ENCODE data around the gene PIK3R1.
A peak's percentile ranks its signal among the peaks of the same experiment; 100 is the strongest.

The PIK3R1 gene

DNA sequence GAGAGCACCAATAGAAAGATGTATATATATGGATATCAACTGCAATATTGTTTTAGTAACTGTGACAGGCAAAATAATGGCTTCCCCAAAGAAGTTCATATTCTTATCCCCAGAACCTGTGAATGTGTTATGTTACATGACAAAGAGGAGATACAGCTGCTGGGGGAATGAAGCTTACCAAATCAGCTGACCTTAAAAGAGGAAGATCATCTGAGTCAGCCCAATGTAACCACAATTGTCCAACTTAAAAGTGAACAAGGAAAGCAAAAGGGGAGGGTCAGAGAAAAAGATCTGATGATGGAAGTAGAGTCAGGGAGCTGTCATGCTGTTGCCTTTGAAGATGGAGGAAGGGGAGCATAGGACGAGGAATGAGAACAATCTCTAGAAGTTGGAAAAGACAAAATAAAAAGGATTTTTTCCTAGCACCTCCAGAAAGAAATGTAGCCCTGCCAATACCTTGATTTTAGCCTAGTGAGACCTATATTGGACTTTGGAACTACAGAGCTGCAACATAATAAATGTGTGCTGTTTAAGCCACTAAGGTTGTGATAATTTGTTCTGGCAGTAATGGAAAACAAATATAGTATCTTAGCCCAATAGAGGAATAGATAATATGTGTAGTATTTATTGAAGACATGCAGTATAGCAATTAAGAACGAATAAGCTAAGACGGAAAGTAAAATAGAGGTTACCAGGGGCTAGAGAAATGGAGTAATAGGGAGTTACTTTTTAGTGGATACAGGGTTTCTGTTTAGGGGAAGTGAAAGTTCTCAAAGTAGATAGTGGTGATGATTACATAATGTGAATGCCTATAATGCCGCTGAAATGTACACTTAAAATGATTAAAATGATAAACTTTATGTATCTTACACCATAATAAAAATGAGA lies 115.9 kb downstream of the PIK3R1 start:
- DNase-seq (ENCODE audit: low read depth): no peak

DNA sequence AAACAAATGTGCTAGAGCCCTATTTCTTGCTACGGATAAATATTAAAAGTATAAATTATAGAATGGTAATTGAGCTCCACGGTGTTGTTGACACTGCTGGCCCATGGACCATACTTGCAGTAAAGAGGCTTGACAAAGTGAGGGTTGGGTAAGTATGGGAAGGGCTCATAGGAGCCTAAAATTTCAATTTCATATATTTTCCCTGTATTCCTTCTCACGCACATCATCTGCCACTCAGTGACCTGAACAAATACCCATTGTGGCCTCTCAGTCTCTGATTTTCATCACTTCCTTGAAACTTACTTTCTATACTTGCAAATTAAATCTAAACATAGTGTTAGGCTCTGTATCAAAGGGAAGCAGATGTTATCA lies 116.5 kb downstream of the PIK3R1 start:
- DNase-seq (ENCODE audit: low read depth): no peak

DNA sequence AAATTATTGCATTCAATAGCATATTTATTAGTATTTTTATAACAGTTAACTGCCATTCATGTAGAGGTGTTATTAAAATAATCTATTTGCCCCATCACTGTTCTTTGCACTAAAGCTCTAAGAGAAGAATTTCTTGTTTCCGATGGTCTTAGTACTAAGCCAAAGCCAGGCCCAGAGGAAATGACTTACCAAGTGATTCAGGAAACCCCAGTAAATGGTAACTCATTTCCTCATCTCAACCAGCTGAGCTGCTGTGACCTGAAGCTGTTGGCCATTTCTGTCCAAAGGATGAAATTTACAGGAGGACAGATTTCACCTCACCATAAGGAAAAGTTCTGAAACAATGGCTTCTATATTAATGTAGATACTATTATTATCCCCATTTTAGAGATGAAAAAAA lies 117.0 kb downstream of the PIK3R1 start:
- no peak for DNase-seq (ENCODE audit: low read depth)

DNA sequence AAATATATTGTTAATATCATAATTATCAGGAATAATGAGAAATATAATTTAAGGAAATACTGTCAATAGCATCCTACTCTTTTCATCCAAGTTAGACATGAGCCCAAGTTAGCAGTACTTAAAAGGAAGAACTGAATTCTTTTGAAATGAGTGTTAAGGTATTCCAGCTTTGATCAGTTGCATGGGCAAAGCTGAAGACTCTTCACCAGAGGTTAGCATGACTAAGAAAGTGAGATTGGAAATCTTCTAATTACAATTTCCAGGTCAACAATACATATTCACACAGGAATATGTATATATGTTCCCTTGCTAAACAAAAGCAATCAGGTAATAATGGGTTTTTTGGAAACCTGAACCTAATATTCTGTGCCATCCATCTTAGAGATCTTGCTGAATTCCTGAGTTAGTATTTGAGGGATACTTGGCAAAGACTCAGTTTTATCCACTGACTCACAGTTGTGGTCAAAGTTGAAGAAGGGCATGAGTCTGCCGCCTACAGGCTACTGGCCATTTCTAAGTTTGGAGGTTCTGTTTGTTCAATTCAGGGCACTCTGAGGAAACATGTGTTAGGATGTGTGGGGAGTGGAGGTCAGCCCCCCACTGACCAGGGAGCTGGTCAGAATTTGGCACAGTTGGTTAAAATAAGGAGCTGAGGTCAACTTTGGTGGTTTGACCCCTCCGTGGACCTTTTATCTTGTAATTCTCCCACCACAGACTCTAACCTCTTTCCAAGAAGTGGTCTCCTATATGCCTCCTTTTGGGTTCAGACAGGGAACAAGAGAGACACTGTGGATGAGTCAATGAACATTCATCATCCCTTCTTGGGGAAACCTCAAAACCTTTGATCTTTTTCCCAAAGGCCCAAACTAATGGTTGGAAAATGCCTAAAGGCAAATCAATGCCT lies 118.3 kb downstream of the PIK3R1 start:
- no peak for DNase-seq (ENCODE audit: low read depth)

DNA sequence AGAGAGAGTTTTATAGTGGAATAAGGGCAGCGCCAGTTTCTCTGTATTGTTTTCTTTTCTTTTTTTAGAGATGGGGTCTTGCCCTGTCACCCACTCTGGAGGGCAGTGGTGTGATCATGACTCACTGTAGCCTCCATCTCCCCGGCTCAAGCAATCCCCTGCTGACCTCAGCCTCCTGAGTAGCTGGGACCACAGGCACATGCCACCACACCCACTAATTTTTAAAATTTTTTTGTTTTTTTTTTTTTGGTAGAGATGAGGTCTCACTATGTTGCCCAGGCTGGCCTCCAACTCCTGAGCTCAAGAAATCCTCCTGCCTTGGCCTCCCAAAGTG lies 119.0 kb downstream of the PIK3R1 start:
- DNase-seq (ENCODE audit: low read depth): no peak

DNA sequence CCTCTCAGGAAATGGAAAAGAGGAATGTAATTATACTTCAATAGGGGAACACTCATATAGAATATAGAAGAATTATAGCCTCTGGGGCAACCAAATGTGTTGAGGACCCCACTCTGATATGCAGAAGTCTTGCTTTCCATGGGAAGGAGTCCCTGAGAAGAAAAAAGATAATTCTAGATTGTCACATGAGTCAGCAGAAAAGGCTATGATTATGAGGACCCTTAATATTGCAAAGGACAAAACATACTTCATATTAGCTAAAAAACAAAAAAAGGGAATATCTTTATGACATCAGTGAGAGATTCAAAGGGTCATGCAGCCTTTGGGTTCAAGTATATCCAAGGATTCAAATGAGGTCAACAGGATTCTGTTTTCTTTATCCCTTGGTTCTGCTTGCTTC lies 119.5 kb downstream of the PIK3R1 start:
- no peak for DNase-seq (ENCODE audit: low read depth)

DNA sequence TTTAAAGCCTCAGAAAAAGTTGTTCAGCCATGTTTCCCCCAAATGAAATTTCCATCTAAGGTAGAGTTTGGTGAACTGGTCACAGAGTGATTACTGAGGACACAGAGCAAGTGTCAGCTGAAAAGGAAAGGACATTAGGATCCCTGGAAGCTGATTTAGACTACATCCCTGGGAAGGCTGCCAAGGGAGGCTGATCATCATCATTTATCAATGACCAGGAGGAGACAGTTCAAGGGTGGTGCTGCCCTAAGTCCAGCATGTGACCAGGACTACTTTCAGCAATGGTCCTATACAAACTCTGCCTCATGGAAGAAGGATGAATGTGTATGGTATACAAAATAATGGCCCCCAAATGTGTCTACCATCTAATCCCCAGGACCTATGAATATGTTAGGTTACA lies 120.6 kb downstream of the PIK3R1 start:
- no peak for DNase-seq (ENCODE audit: low read depth)

DNA sequence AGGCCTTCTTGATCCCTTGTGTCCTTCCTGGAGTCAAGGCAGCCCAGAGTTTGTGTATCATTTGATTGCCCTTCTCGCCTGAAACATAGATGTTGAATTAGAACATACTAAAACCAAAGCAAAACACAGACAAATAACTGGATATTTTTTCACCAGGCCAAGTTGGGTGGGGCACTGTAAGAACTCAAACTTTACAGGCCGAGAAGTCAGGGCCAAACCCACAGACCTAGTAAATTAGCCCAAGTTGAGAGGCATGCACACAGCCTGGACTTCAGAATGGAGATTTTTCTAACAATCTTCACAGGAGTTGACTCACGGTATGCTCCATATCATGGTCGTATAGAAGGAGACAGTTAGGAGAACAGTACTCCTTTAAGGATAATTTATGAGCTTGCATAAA lies 121.7 kb downstream of the PIK3R1 start:
- no peak for DNase-seq (ENCODE audit: low read depth)

DNA sequence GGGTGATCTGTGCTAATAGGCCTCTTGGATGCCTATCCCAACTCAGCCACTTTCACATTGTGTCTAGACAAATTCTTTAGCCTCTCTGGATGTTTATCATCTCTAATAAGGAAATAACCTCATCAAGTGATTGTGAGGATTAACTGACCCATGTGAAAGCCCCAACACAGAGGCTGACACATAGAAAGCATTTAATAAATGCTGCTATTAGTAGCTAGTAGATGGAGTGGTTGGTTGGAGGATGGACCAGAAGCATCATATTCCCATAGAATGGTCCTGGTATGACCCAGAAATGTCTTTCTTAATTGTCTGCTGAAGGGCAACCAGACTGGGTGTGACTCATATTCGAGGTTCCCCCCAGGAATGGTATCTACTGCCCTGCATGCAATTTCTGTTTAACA lies 124.4 kb downstream of the PIK3R1 start:
- no peak for DNase-seq (ENCODE audit: low read depth)

DNA sequence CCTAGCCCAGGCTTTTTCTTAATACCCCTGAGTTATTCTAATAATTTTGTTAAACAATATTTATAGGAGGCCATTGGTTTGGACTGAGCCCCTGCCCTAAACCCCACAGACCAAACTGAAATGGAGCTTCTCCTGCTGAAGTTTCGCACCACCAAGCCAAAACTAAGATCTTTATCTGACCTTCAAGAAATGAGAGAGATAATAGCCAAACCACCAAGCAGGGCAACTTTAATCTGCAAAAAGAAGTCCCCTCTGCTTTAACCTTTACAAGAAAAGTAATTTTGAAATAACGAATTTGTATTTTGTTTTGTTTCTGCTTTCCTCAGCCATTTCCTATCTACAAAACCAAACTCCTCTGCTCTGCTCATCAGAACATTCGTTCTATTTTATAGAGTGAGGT lies 125.5 kb downstream of the PIK3R1 start:
- DNase-seq (ENCODE audit: low read depth): no peak

DNA sequence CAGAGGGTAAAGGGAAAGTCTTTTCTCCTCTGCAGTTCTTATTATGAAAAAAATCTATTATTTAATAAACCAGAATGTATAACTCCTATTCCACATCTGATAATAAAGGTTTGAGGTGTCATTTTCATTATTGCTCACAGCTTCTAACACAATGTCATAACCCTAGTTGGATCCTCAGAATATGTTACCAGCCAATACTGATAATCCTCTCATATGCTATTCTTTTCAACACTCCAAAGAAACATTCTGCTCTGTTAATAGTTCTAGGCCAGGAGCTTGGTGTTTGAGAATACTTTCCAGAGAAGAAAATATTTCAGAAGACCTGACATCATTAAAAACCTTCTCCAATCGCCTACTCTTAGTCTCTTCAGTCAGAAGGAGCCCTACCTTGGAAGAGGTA lies 127.1 kb downstream of the PIK3R1 start:
- DNase-seq (ENCODE audit: low read depth): no peak

DNA sequence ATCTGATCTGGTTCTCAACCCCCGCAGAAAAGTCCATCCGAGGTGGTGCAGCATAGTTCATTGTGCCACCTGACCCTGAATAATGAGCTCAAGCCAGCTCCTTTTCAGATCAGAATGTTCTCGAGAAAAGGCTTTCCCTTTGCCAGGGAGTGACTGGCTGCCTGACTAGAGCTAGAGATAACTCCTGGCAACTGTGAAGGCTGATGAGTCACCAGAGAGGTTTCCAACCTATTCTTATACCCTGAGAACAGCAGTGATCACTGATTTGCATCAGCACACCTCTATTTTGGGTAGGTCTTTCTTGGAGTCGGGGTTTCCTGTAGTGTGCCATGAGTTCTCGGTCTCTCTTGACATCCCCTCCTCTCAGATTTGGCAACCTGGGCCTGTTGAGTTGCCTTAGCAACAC lies 127.9 kb downstream of the PIK3R1 start:
- no peak for DNase-seq (ENCODE audit: low read depth)

DNA sequence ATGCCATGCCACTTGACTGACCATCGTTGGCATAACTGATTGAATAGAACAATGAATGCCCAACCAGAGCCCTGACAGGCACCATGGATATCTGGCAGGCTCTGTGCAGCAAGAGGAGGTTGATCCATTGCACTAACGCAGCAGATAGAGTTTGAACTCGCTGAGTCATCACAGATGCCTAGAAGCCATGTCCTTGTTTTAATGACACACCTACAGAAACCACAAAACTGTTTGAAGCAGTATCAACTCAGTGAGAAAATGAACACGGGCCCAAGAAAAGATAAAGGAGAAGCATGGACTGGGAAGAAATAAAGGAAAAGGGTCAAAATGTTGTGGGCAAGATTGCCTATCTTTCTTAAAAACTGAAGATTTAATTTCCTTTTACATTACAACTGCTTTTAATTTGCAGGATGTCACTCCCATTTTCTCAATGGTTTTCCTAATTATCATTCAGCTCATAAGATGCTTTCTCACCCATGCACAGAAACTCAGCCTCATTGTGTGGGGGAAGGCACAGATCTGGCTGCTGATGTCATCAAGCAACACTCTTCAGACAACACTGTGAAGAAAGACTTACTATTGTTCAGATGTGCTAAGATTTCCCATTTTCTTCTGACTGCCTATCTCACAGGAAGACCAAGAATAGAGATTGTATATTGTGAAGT lies 129.0 kb downstream of the PIK3R1 start:
- peak; percentile 9 for DNase-seq (ENCODE audit: low read depth)

DNA sequence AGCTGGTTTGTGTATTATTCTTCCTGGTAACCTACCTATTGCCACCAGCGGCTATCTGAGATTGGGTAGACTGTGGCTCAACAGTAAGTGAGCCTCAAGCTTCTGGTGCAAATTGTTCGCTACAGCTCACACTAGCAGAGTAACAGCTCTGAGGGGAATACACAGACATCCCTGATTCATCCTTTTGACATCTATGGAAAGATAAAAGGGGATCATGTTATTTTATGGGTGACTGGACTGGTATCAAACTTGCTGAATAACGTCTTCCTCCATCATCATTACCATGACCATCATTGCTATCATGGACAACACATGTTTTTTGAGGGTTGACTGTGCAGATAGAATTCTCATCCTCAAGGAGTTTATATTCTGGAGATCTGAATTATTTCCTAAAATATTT lies 129.6 kb downstream of the PIK3R1 start:
- DNase-seq (ENCODE audit: low read depth): no peak

DNA sequence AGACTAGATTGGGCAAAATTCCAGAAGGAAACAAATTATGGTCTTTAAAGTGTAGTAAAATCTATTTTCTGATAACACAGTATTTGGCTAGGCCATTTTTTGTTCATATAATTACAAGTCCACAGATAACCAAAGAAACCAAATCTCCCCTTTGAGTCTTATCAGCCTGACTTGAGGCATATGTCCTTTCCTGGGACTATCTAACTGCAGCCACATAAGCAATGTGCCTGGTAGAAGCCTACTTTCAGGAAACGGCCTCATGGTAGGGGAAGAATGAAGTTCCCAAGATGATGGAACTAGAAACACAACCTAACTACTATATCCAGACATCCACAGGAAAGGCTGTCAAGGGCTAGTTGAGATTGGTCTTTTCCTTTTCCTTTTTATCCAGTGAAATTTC lies 130.0 kb downstream of the PIK3R1 start:
- DNase-seq (ENCODE audit: low read depth): no peak

DNA sequence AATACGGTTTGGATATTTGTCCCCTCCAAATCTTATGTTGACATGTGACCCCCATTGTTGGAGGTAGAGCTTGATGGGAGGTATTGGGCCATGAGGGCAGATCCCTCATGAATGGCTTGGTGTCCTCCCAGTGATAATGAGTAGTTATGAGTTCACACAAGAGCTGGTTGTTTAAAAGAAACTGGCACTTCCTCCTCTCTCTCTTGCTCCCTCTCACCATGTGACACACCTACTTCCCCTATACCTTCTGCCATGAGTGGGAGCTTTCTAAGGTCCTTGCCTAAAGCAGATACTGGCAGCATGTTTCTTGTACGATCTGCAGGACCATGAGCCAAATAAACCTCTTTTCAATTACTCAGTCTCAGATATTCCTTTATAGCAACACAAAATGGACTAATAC lies 132.0 kb downstream of the PIK3R1 start:
- DNase-seq (ENCODE audit: low read depth): no peak

DNA sequence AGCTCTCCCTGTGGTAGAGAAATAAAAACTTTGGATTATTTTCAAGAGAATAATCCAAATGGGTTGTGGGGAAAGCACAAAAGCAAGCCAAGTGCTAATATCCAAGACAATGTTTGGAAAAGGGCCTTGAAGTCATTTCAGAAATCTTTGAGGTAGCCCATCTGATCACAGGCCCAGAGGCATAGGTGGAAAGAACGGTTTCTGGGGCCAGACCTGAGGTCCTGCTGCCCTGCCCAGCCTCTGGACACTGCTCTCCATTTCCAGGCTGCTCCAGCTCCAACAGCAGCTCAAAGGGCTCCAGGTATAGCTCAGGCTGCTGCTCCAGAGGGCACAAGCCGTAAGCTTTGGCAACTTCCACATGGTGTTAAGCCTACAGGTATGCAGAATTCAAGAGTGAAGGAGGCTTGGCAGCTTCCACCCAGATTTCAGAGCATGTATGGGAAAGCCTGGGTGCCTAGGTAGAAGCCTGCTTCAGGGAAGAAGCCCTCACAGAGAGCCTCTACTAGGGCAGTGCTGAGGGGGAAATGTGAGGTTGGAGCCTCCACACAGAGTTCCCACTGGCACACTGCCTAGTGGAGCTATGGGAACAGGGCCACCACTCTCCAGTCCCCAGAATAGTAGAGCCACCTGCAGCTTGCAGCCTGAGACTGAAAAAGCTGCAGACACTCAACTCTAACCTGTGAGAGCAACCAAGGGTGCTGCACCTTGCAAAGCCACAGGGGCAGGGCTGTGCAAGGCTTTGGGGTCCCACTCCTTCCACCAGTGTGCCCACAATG lies 133.1 kb downstream of the PIK3R1 start:
- no peak for DNase-seq (ENCODE audit: low read depth)

DNA sequence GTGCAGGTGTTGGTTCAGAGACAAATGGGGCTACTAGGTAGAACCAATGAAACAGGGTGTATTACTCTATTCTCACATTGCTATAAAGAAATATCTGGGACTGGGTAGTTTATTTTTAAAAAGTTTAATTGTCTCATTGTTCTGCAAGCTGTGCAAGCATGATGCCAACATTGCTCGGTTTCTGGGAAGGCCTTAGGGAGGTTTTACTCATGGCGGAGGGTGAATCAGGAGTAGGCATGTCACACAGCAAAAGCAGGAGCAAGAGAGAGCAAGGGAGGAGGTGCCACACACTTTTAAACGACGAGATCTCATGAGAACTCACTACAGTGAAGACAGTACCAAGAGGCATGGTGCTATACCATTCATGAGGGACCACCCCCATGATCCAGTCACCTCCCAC lies 134.6 kb downstream of the PIK3R1 start:
- DNase-seq (ENCODE audit: low read depth): no peak

All from stimulated activated CD8-positive, alpha-beta memory T cell treated with anti-CD3 and anti-CD28 coated beads, Interleukin-12 subunit alpha, Interleukin-12 subunit beta, amount 100 ng/mL, for 1 hour (primary cell).